Measurements from ENCODE around the gene ZSWIM6.

The ZSWIM6 gene

GRCh38 chr5:61331407-61332357 is at the start of gene ZSWIM6:
ZSWIM6 (plus strand) TSS chr5:61332258; CDS start chr5:61332273, 15 bp downstream.
- DNase-seq: peak; percentile 99

- no peak for DNase-seq
These were observed 48.6 kb upstream of the ZSWIM6 start for GRCh38 chr5:61283471-61283870.

- DNase-seq: no peak
These were observed 46.5 kb upstream of the ZSWIM6 start for GRCh38 chr5:61285531-61285930.

GRCh38 chr5:61286446-61287132 is 45.5 kb upstream of the ZSWIM6 start:
- DNase-seq: no peak

- DNase-seq: no peak
These were observed 44.6 kb upstream of the ZSWIM6 start for GRCh38 chr5:61287474-61287873.

- no peak for DNase-seq
These were observed 42.8 kb upstream of the ZSWIM6 start for GRCh38 chr5:61289241-61289640.

GRCh38 chr5:61289669-61290306 is 42.3 kb upstream of the ZSWIM6 start:
- DNase-seq: no peak

GRCh38 chr5:61290791-61291210 is 41.3 kb upstream of the ZSWIM6 start:
- no peak for DNase-seq

GRCh38 chr5:61292062-61292657 is 39.9 kb upstream of the ZSWIM6 start:
- DNase-seq: no peak

- no peak for DNase-seq
These were observed 39.0 kb upstream of the ZSWIM6 start for GRCh38 chr5:61293071-61293470.

GRCh38 chr5:61293873-61294272 is 38.2 kb upstream of the ZSWIM6 start:
- DNase-seq: no peak

- DNase-seq: no peak
These were observed 36.7 kb upstream of the ZSWIM6 start for GRCh38 chr5:61295365-61295764.

GRCh38 chr5:61298066-61298465 is 34.0 kb upstream of the ZSWIM6 start:
- DNase-seq: no peak

GRCh38 chr5:61298580-61298979 is 33.5 kb upstream of the ZSWIM6 start:
- no peak for DNase-seq

- DNase-seq: no peak
These were observed 32.8 kb upstream of the ZSWIM6 start for GRCh38 chr5:61299261-61299681.

GRCh38 chr5:61301341-61302199 is 30.5 kb upstream of the ZSWIM6 start:
- DNase-seq: no peak

GRCh38 chr5:61302200-61302563 is 29.9 kb upstream of the ZSWIM6 start:
- DNase-seq: no peak

- DNase-seq: no peak
These were observed 28.7 kb upstream of the ZSWIM6 start for GRCh38 chr5:61303346-61303745.

- no peak for DNase-seq
These were observed 27.3 kb upstream of the ZSWIM6 start for GRCh38 chr5:61304590-61305381.

GRCh38 chr5:61306531-61307131 is 25.4 kb upstream of the ZSWIM6 start:
- no peak for DNase-seq

GRCh38 chr5:61307191-61307590 is 24.9 kb upstream of the ZSWIM6 start:
- DNase-seq: no peak
